ENCODE measurements around the gene SDK1. TPM values are rescaled to one million over a fixed set of nuclear protein-coding genes. Genes with fewer than 3 reads are reported as not detected.
A peak's percentile ranks its signal among the peaks of the same experiment; 100 is the strongest.

Gene SDK1
- total RNA-seq, 1 donor from 2014 or later: 10.9 TPM

GRCh38 chr7:3643091-3643490, 342.0 kb downstream of the SDK1 start:
- Mint-ChIP-seq H3K9me3 (ENCODE audit: low read depth) (no peaks in the 10 kb centered on the region), H3K27me3 (ENCODE audit: low read depth) (no peaks in the 10 kb centered on the region), H3K36me3 (ENCODE audit: low read depth) (peaks cover 7% of the 10 kb centered on the region), H3K4me3 (ENCODE audit: unreplicated experiment) (no peak overlapping the region), H3K4me1 (ENCODE audit: low read depth) (no peaks in the 10 kb centered on the region), H3K27ac (ENCODE audit: unreplicated experiment) (no peak overlapping the region)
- TF ChIP-seq CTCF (IDR thresholded peaks at IDR 0.05): no peak
- no peak for DNase-seq (ENCODE audit: low spot score)

- H3K27me3 Mint-ChIP-seq (ENCODE audit: low read depth): no peaks in the 10 kb centered on the region
- H3K4me3 Mint-ChIP-seq (ENCODE audit: unreplicated experiment): no peak overlapping the region
- TF ChIP-seq CTCF (IDR thresholded peaks at IDR 0.05): no peak
- no peak for DNase-seq (ENCODE audit: low spot score)
- H3K9me3 Mint-ChIP-seq (ENCODE audit: low read depth): no peaks in the 10 kb centered on the region
- H3K27ac Mint-ChIP-seq (ENCODE audit: unreplicated experiment): no peak overlapping the region
- no peaks in the 10 kb centered on the region for H3K4me1 Mint-ChIP-seq (ENCODE audit: low read depth)
- peaks cover 1% of the 10 kb centered on the region for H3K36me3 Mint-ChIP-seq (ENCODE audit: low read depth)
These were observed 347.2 kb downstream of the SDK1 start for GRCh38 chr7:3648276-3648675.

GRCh38 chr7:3649250-3649649, 348.2 kb downstream of the SDK1 start:
- Mint-ChIP-seq H3K4me1 (ENCODE audit: low read depth) (no peaks in the 10 kb centered on the region), H3K27me3 (ENCODE audit: low read depth) (no peaks in the 10 kb centered on the region), H3K4me3 (ENCODE audit: unreplicated experiment) (no peak overlapping the region), H3K27ac (ENCODE audit: unreplicated experiment) (no peak overlapping the region), H3K36me3 (ENCODE audit: low read depth) (peaks cover 1% of the 10 kb centered on the region), H3K9me3 (ENCODE audit: low read depth) (no peaks in the 10 kb centered on the region)
- DNase-seq (ENCODE audit: low spot score): no peak
- TF ChIP-seq CTCF (IDR thresholded peaks at IDR 0.05): peak; percentile 66

GRCh38 chr7:3649678-3650440, 348.8 kb downstream of the SDK1 start:
- no peak for TF ChIP-seq CTCF (IDR thresholded peaks at IDR 0.05)
- H3K27ac Mint-ChIP-seq (ENCODE audit: unreplicated experiment): no peak overlapping the region
- H3K4me1 Mint-ChIP-seq (ENCODE audit: low read depth): no peaks in the 10 kb centered on the region
- H3K9me3 Mint-ChIP-seq (ENCODE audit: low read depth): no peaks in the 10 kb centered on the region
- H3K4me3 Mint-ChIP-seq (ENCODE audit: unreplicated experiment): no peak overlapping the region
- H3K36me3 Mint-ChIP-seq (ENCODE audit: low read depth): peaks cover 1% of the 10 kb centered on the region
- no peak for DNase-seq (ENCODE audit: low spot score)
- H3K27me3 Mint-ChIP-seq (ENCODE audit: low read depth): no peaks in the 10 kb centered on the region

GRCh38 chr7:3650844-3651243, 349.8 kb downstream of the SDK1 start:
- H3K4me1 Mint-ChIP-seq (ENCODE audit: low read depth): no peaks in the 10 kb centered on the region

More at GRCh38 chr7:3650844-3651243, 349.8 kb downstream of the SDK1 start:
- H3K27ac Mint-ChIP-seq (ENCODE audit: unreplicated experiment): no peak overlapping the region
- DNase-seq (ENCODE audit: low spot score): no peak
- H3K4me3 Mint-ChIP-seq (ENCODE audit: unreplicated experiment): no peak overlapping the region
- H3K36me3 Mint-ChIP-seq (ENCODE audit: low read depth): peaks cover 1% of the 10 kb centered on the region
- no peaks in the 10 kb centered on the region for H3K27me3 Mint-ChIP-seq (ENCODE audit: low read depth)
- no peak for TF ChIP-seq CTCF (IDR thresholded peaks at IDR 0.05)
- H3K9me3 Mint-ChIP-seq (ENCODE audit: low read depth): no peaks in the 10 kb centered on the region

All from chondrocyte (in vitro differentiated cells).